Measurements from ENCODE around the gene DPP4. TPM values are rescaled to one million over a fixed set of nuclear protein-coding genes. Genes with fewer than 3 reads are reported as not detected.
"Not testable (repeated sequence)": the region's sequence is repeated elsewhere in the genome, so short reads cannot be mapped to it uniquely, and the experiment has no call there.

The DPP4 gene
- total and polyA plus RNA-seq, 2 donors, result 4.2 to 23.9 TPM

DNA sequence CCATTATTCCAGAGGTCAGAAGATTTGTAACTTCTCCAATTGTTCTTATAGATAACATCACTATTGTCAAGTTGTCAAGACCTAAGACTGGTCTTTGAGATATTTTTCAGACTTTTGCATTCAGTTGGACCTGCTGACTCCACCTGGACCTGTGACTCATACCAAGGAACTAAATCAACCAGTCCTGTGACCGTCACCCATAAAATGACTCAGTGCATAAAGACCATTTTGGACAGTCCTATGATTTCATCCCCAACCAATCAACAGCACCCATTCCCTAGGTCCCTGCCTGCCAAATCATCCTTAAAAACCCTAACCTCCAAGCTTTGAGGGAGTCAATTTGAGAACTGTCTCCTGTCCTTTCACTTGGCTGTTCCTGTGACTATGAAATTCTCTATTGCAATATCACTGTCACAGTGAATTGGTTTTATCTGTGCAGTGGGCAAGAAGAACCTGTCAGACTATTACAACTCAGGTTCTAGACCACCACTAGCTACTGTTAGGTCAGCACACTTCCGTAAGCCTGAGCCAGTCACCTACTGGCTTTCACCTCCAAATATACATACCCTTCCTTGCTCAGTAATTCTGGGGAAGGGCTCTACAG, 17.1 kb downstream of the DPP4 start:
- Histone ChIP-seq H3K9me3 (ENCODE audit: control insufficient read depth in 2 of 2, insufficient read depth in 1 of 2, low read length in 1 of 2) (peaks cover 0 to 11% of the 10 kb centered on the region in 2 donors), H3K36me3 (ENCODE audit: control insufficient read depth in 2 of 2, insufficient read depth in 2 of 2, low read length in 1 of 2) (peaks cover 3 to 4% of the 10 kb centered on the region in 2 donors), H3K27ac (ENCODE audit: low read depth in 1 of 2, low read length in 1 of 2) (no peak overlapping the region), H3K4me3 (ENCODE audit: low read length in 2 of 2) (no peak overlapping the region), H3K27me3 (ENCODE audit: control insufficient read depth in 2 of 2, insufficient read depth in 1 of 2, low read length in 1 of 2) (no peaks in the 10 kb centered on the region), H3K4me1 (ENCODE audit: control insufficient read depth in 2 of 2, insufficient read depth in 2 of 2, low read length in 2 of 2) (peaks cover 0 to 12% of the 10 kb centered on the region in 2 donors)
- DNase-seq (ENCODE audit: low read depth in 6 of 9, low spot score in 9 of 9), result no peak
- WGBS, result 48% methylated on average over 2 of the region's 2 CpGs

DNA sequence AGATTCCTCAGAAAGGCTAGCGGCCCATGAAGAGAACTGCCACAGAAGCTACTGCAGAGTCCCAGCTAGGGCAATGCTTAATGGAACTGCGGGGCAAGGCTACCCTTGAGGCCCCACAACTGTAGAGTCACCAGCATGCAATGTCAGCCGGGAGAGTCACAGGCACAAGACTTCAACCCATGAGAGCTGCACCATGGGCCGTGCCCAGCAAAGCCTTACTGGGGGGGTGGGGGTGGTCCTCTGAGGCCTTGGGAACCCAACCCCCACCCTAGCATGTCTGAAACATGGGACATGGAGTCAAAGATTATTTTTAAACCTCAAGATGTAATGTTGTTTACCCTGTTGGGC, 20.2 kb downstream of the DPP4 start:
- Histone ChIP-seq H3K9me3 (ENCODE audit: control insufficient read depth in 2 of 2, insufficient read depth in 1 of 2, low read length in 1 of 2) (peaks cover 0 to 11% of the 10 kb centered on the region in 2 donors), H3K4me3 (ENCODE audit: low read length in 2 of 2) (no peak overlapping the region), H3K27me3 (ENCODE audit: control insufficient read depth in 2 of 2, insufficient read depth in 1 of 2, low read length in 1 of 2) (no peaks in the 10 kb centered on the region), H3K36me3 (ENCODE audit: control insufficient read depth in 2 of 2, insufficient read depth in 2 of 2, low read length in 1 of 2) (peaks cover 3 to 4% of the 10 kb centered on the region in 2 donors), H3K4me1 (ENCODE audit: control insufficient read depth in 2 of 2, insufficient read depth in 2 of 2, low read length in 2 of 2) (peaks cover 0 to 9% of the 10 kb centered on the region in 2 donors), H3K27ac (ENCODE audit: low read depth in 1 of 2, low read length in 1 of 2) (no peak overlapping the region)
- WGBS, result 97% methylated on average over 4 of the region's 4 CpGs
- DNase-seq (ENCODE audit: low read depth in 6 of 9, low spot score in 9 of 9), result no peak

DNA sequence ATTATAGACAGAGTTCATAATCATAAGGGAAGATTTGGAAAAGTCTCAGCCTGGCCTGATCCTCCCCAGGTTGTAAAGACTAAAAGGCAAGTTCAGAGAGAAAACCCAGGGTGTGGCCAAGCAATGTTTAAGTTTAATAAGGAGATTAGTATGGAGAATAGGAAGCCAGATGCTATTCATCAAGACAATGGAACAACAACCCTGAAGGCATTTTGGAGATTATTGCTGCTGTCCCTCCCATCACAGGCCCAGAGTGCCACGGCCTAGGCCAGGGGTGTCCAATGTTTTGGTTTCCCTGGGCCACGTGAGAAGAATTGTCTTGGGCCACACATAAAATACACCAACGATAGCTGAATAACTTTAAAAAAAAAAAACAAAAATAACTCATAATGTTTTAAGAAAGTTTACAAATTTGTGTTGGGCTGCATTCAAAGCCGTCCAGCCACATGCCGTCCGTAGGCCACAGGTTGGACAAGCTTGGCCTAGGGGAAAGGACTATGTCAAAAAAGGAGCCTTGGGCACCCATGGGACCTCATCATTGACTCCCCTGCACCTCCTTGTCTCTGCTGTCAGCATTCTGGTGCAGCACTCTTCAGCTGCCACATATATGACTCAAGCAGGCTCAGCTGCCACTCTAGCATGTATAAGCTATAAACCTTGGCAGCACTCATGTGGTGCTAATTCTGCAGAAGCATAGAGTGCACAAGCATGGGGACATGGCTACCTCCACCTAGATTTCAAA, 20.8 kb downstream of the DPP4 start:
- Histone ChIP-seq H3K9me3 (ENCODE audit: control insufficient read depth in 2 of 2, insufficient read depth in 1 of 2, low read length in 1 of 2) (peaks cover 0 to 11% of the 10 kb centered on the region in 2 donors), H3K27me3 (ENCODE audit: control insufficient read depth in 2 of 2, insufficient read depth in 1 of 2, low read length in 1 of 2) (no peaks in the 10 kb centered on the region), H3K4me3 (ENCODE audit: low read length in 2 of 2) (no peak overlapping the region), H3K27ac (ENCODE audit: low read depth in 1 of 2, low read length in 1 of 2) (no peak overlapping the region), H3K4me1 (ENCODE audit: control insufficient read depth in 2 of 2, insufficient read depth in 2 of 2, low read length in 2 of 2) (peaks cover 0 to 9% of the 10 kb centered on the region in 2 donors), H3K36me3 (ENCODE audit: control insufficient read depth in 2 of 2, insufficient read depth in 2 of 2, low read length in 1 of 2) (peaks cover 3 to 4% of the 10 kb centered on the region in 2 donors)
- 98% methylated on average over 6 of the region's 6 CpGs for WGBS
- no peak for DNase-seq (ENCODE audit: low read depth in 6 of 9, low spot score in 9 of 9)

GRCh38 chr2:162050513-162050961, 23.5 kb downstream of the DPP4 start:
- H3K4me1 ChIP-seq (ENCODE audit: control insufficient read depth in 2 of 2, insufficient read depth in 2 of 2, low read length in 2 of 2), result no peaks in the 10 kb centered on the region
- H3K4me3 ChIP-seq (ENCODE audit: low read length in 2 of 2), result no peak overlapping the region
- H3K9me3 ChIP-seq (ENCODE audit: control insufficient read depth in 2 of 2, insufficient read depth in 1 of 2, low read length in 1 of 2), result no peaks in the 10 kb centered on the region
- no peak for DNase-seq (ENCODE audit: low read depth in 6 of 9, low spot score in 9 of 9)
- no peaks in the 10 kb centered on the region for H3K27me3 ChIP-seq (ENCODE audit: control insufficient read depth in 2 of 2, insufficient read depth in 1 of 2, low read length in 1 of 2)
- WGBS, result 96% methylated on average over 8 of the region's 8 CpGs
- no peaks in the 10 kb centered on the region for H3K36me3 ChIP-seq (ENCODE audit: control insufficient read depth in 2 of 2, insufficient read depth in 2 of 2, low read length in 1 of 2)
- no peak overlapping the region for H3K27ac ChIP-seq (ENCODE audit: low read depth in 1 of 2, low read length in 1 of 2)

- H3K27me3 ChIP-seq (ENCODE audit: control insufficient read depth in 2 of 2, insufficient read depth in 1 of 2, low read length in 1 of 2); H3K36me3 ChIP-seq (ENCODE audit: control insufficient read depth in 2 of 2, insufficient read depth in 2 of 2, low read length in 1 of 2); H3K27ac ChIP-seq (ENCODE audit: low read depth in 1 of 2, low read length in 1 of 2); H3K4me3 ChIP-seq (ENCODE audit: low read length in 2 of 2); H3K4me1 ChIP-seq (ENCODE audit: control insufficient read depth in 2 of 2, insufficient read depth in 2 of 2, low read length in 2 of 2); DNase-seq (ENCODE audit: low read depth in 6 of 9, low spot score in 9 of 9); H3K9me3 ChIP-seq (ENCODE audit: control insufficient read depth in 2 of 2, insufficient read depth in 1 of 2, low read length in 1 of 2): not testable (repeated sequence)
- whole genome bisulfite sequencing, result 97% methylated on average over 3 of the region's 3 CpGs
These were observed 24.9 kb downstream of the DPP4 start for GRCh38 chr2:162049089-162049488.

- Histone ChIP-seq H3K36me3 (ENCODE audit: control insufficient read depth in 2 of 2, insufficient read depth in 2 of 2, low read length in 1 of 2) (peaks cover 0 to 18% of the 10 kb centered on the region in 2 donors), H3K4me3 (ENCODE audit: low read length in 2 of 2) (no peak overlapping the region), H3K27me3 (ENCODE audit: control insufficient read depth in 2 of 2, insufficient read depth in 1 of 2, low read length in 1 of 2) (no peaks in the 10 kb centered on the region), H3K27ac (ENCODE audit: low read depth in 1 of 2, low read length in 1 of 2) (no peak overlapping the region), H3K4me1 (ENCODE audit: control insufficient read depth in 2 of 2, insufficient read depth in 2 of 2, low read length in 2 of 2) (no peaks in the 10 kb centered on the region), H3K9me3 (ENCODE audit: control insufficient read depth in 2 of 2, insufficient read depth in 1 of 2, low read length in 1 of 2) (no peaks in the 10 kb centered on the region)
- no peak for DNase-seq (ENCODE audit: low read depth in 6 of 9, low spot score in 9 of 9)
- 98% methylated on average over 4 of the region's 4 CpGs for WGBS
These were observed 29.4 kb downstream of the DPP4 start for GRCh38 chr2:162044586-162044985.

DNA sequence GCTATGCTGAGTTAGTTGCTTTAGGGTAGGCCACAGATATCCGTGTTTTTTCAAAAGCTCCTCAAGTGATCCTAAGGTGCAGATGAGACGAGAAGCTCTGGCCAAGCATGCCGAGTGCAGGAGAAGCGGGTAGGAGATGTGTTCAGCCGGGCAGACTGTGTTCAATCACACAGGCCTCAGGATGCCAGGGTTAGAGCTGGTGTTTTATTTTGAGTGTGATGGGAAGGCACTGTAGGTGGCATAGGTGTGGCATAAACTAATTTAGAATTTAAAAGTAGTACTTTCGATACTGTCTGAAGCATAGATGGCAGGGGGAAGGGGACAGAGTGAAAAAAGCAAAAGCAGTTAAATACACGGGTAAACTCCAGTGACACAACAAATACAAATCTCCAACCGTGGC, 30.9 kb downstream of the DPP4 start:
- H3K4me3 ChIP-seq (ENCODE audit: low read length in 2 of 2), result no peak overlapping the region
- no peak overlapping the region for H3K27ac ChIP-seq (ENCODE audit: low read depth in 1 of 2, low read length in 1 of 2)
- no peaks in the 10 kb centered on the region for H3K4me1 ChIP-seq (ENCODE audit: control insufficient read depth in 2 of 2, insufficient read depth in 2 of 2, low read length in 2 of 2)
- H3K27me3 ChIP-seq (ENCODE audit: control insufficient read depth in 2 of 2, insufficient read depth in 1 of 2, low read length in 1 of 2), result no peaks in the 10 kb centered on the region
- peaks cover 0 to 18% of the 10 kb centered on the region in 2 donors for H3K36me3 ChIP-seq (ENCODE audit: control insufficient read depth in 2 of 2, insufficient read depth in 2 of 2, low read length in 1 of 2)
- no peaks in the 10 kb centered on the region for H3K9me3 ChIP-seq (ENCODE audit: control insufficient read depth in 2 of 2, insufficient read depth in 1 of 2, low read length in 1 of 2)
- DNase-seq (ENCODE audit: low read depth in 6 of 9, low spot score in 9 of 9), result no peak
- WGBS, result 96% methylated on average over 8 of the region's 8 CpGs

GRCh38 chr2:162041485-162041884, 32.5 kb downstream of the DPP4 start:
- 93% methylated on average over 1 of the region's 1 CpG for WGBS
- no peaks in the 10 kb centered on the region for H3K27me3 ChIP-seq (ENCODE audit: control insufficient read depth in 2 of 2, insufficient read depth in 1 of 2, low read length in 1 of 2)
- no peak for DNase-seq (ENCODE audit: low read depth in 6 of 9, low spot score in 9 of 9)
- peaks cover 0 to 18% of the 10 kb centered on the region in 2 donors for H3K36me3 ChIP-seq (ENCODE audit: control insufficient read depth in 2 of 2, insufficient read depth in 2 of 2, low read length in 1 of 2)
- no peak overlapping the region for H3K4me3 ChIP-seq (ENCODE audit: low read length in 2 of 2)
- H3K4me1 ChIP-seq (ENCODE audit: control insufficient read depth in 2 of 2, insufficient read depth in 2 of 2, low read length in 2 of 2), result no peaks in the 10 kb centered on the region
- no peak overlapping the region for H3K27ac ChIP-seq (ENCODE audit: low read depth in 1 of 2, low read length in 1 of 2)
- H3K9me3 ChIP-seq (ENCODE audit: control insufficient read depth in 2 of 2, insufficient read depth in 1 of 2, low read length in 1 of 2), result no peaks in the 10 kb centered on the region

GRCh38 chr2:162038725-162039124, 35.3 kb downstream of the DPP4 start:
- H3K27ac ChIP-seq (ENCODE audit: low read depth in 1 of 2, low read length in 1 of 2), result no peak overlapping the region
- H3K4me1 ChIP-seq (ENCODE audit: control insufficient read depth in 2 of 2, insufficient read depth in 2 of 2, low read length in 2 of 2), result no peaks in the 10 kb centered on the region
- no peaks in the 10 kb centered on the region for H3K27me3 ChIP-seq (ENCODE audit: control insufficient read depth in 2 of 2, insufficient read depth in 1 of 2, low read length in 1 of 2)
- no peak for DNase-seq (ENCODE audit: low read depth in 6 of 9, low spot score in 9 of 9)
- H3K4me3 ChIP-seq (ENCODE audit: low read length in 2 of 2), result no peak overlapping the region
- no peaks in the 10 kb centered on the region for H3K9me3 ChIP-seq (ENCODE audit: control insufficient read depth in 2 of 2, insufficient read depth in 1 of 2, low read length in 1 of 2)
- H3K36me3 ChIP-seq (ENCODE audit: control insufficient read depth in 2 of 2, insufficient read depth in 2 of 2, low read length in 1 of 2), result peaks cover 0 to 17% of the 10 kb centered on the region in 2 donors

Measured in thymus (tissue), 11 donors.